Embryonic facial prominence (tissue), 1 donor: ENCODE measurements around the gene ANKRD17.
"Not testable (repeated sequence)": the region's sequence is repeated elsewhere in the genome, so short reads cannot be mapped to it uniquely, and the experiment has no call there.

Source experiments
- DNase-seq: peaks from one replicate; pipeline ENCODE4 v3.0.0-alpha.2; 2016; ENCODE audit errors: extremely low spot score

Gene ANKRD17

GRCh38 chr4:73258686-73259570 lies at the start of gene ANKRD17:
Gene ANKRD17, minus strand, starts transcription at chr4:73258798. Its CDS starts 130 bp downstream, at chr4:73258668.
- DNase-seq = peak; percentile 91

DNA sequence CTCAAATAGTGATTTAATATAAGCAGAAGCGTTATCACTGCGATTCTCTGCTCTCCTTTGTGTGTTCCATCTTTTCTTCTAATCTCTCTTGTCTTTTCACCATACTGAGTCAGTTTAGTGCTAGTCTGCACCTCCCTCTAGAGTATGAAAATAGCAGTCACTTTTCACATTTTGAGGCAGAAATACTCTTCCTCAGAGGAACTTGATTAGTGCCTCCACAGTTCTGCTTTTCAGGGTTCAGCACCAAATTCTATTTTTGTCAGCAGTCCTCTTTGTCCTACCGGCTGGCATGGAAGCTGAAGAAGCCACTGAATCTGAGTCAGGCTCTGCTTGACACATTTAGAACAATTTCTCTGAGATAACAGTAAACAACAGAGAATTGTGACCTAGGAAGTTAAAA lies 49.7 kb upstream of the ANKRD17 start:
- no peak for DNase-seq

DNA sequence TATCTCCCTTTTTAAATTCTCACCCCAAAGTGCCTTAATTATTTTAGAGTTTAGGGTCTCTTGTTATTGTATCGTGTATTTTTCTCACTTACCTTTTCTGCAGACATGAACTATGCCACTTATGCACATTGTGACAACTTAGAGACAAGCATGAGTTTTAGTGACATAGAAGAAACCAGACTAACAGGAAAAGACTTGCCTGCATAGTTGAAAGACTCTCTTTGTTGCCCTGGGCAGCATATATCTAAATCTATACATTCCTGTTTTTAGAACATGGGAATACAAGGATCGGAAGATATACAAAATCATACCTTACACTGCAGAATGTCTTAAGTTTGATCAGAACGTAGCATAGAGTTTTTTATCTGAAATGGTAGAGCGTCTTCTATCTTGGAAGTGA lies 45.1 kb upstream of the ANKRD17 start:
- DNase-seq = no peak

DNA sequence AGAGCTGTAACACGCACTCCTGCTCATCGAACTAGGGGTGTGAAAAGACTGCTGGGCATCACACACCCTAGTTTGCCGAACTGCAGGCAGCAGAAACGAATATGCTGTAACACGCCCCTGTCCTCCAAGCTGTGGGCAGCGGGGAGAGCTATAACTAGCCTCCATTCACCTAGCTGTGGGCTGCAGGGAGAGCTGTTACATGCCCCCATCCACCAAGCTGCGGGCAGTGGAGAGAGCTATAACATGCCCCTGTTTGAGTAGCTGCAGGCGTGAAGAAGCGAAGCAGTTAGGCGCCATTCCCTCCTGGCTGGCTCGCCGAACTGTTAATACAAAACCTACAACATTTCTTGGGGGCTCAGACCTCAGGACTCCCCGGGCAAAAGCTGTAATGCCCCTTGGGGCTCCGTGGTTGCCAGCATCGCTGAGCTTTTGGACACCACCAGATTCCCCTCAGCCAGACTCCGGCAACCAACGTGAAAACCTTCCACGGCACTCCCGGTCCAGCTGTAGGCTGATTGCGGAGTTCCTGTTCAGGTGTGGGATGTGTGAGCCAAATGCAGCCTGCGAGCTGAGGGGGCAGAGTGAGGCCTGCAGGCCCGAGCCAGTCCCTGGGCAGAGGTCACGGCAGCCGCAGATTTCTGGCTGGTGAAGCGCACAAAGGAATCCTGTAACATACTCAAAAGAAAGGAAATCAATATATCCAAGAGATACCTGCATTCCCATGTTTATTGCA lies 41.1 kb upstream of the ANKRD17 start:
- no peak for DNase-seq

- not testable (repeated sequence) for DNase-seq
Observed at GRCh38 chr4:73292661-73293060, 34.1 kb upstream of the ANKRD17 start.

- no peak for DNase-seq
Observed at GRCh38 chr4:73281982-73282381, 23.4 kb upstream of the ANKRD17 start.

- DNase-seq = no peak
Observed at GRCh38 chr4:73281396-73281795, 22.8 kb upstream of the ANKRD17 start.

- DNase-seq = no peak
Observed at GRCh38 chr4:73277201-73277600, 18.6 kb upstream of the ANKRD17 start.

GRCh38 chr4:73275318-73275654 lies 16.7 kb upstream of the ANKRD17 start:
- DNase-seq = no peak

- no peak for DNase-seq
Observed at GRCh38 chr4:73272816-73273215, 14.2 kb upstream of the ANKRD17 start.

DNA sequence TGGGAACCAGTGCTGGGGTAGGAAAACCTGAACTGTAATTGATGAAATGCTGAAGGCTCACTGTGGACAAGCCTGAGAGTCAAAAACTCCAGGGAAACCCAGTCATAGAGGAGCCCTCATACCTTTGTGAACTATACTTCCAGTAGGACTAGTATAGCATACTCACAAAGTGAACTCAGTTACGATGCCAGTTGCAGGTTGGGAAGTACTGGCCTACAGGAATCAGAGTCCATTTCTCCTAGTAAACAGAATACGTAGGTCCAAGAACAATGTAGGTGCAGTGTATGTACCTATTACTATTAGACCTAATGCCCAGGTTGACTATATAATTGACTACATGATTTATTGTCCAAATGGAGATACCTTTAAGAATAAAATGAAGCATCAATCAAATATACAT lies 8.5 kb upstream of the ANKRD17 start:
- DNase-seq = no peak

GRCh38 chr4:73259571-73260090 lies 1.0 kb upstream of the ANKRD17 start:
- DNase-seq = peak; percentile 30

DNA sequence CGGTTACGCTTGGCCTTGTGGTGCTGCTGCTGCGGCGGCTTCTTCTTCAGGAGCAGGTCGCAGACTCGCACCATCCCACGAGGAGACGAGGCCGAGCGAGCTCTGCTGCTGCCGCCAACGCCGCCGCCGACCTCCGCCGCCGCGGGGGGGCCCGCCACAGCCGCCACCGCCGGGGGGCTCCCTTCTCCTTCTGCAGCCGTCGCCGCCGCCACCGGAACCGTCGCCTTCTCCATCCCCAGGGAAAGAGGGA lies 237 bp downstream of the ANKRD17 start:
- no peak for DNase-seq

DNA sequence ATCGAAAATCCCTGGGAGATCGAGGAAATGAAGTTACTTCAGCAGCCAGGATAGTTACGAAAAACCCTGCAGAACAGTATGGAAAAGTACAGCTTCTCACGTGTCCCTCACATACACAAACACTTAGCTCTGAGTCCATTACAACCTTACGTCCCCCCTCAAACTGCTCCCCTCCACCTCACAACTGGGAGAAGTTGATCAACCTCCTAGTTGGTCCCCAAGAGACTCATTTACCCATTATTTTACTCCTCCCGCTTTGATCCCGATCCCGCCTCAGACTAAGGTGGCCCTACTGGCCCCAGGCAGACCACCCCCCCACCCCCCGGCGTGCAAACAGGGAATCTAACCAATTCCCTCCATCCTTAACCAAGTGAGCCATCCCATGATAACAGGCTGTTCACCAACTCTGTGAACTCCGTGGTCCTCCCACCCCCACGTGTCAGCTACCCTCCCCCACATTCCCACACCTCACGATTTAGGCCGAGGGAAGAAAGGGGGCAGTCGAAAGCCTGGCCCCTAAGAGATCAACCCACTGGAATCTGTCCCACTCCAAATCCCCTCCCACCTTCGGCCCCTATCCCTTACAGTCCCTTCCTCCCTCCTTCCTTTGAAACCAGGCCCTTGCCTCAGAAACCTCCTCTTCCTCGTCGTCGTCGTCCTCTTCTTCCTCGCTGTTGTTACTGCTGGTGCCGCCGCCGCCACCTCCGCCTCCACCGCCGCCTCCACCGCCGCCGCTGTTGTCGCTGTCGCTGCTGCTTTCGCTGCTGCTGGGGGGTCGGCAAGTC lies 755 bp downstream of the ANKRD17 start:
- peak; percentile 45 for DNase-seq

DNA sequence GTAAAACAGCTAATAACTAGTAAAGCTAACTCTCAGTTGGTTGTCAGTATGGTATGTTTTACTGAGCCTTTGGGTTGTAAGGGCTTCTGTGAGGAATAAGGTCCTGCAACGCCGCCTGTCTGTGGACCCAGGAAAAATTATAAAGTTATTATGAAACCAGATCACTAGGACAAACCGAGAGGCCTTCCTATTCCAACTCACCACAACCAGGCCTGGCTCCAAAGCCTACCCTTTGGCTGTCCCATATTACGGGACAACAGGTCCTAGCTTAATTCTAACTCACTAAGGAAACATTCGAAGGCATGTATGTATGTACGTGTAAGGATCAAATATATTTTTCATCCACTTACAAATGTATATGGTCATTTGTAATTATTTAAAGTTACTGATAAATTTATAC lies 1.4 kb downstream of the ANKRD17 start:
- peak; percentile 65 for DNase-seq

GRCh38 chr4:73255847-73256246 lies 2.8 kb downstream of the ANKRD17 start:
- DNase-seq = not testable (repeated sequence)

GRCh38 chr4:73252001-73252400 lies 6.6 kb downstream of the ANKRD17 start:
- DNase-seq = no peak

- DNase-seq = no peak
Observed at GRCh38 chr4:73251384-73251783, 7.2 kb downstream of the ANKRD17 start.

DNA sequence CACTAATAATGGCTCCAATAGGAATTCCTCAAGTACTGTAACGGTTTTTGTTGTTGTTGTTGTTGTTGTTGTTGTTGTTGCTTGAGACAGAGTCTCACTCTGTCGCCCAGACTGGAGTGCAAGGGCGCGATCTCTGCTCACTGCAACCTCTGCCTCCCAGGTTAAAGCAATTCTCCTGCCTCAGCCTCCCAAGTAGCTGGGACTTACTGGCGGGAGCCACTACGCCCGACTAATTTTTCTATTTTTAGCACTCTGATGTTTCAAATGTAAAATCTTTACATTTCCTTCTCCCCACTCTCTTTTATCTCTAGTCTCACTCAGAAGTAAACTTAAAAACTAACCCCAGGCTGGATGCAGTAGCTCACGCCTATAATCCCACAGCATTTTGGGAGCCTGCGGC lies 8.0 kb downstream of the ANKRD17 start:
- DNase-seq = no peak

DNA sequence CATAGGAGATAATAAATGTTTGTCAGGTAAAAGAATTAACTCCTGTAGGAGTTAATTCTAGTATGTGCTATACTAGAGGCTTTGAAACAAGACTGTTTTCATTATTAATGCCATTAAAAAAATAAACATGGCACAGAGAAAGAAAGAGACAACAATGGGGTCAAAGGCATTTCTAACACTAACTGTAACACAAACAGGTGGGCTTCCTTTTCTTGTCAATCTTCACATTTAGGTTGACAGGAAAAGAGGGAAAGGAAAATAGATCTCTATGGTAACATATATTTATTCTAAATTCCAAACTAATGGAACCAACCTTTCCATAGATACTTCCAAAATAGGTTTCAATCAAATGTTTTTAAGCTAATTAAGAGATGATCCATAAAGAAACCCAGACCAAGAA lies 9.8 kb downstream of the ANKRD17 start:
- no peak for DNase-seq

DNA sequence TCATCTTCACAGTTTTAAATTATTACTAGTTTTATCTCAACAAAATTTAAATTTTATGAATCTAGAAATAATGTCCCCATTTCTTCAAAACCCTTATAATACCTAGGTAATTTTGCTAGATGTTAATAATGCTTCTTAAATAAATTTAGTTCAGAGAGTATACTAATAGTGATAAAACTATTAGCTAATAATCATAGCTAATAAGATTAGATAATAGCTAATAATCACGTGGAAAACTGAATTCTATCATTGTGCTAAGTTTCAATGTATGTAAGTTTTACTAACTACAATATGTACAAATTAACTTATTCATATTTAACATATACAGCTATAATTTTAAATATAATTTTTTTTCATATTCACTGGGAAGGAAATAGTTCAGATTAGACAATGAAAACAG lies 10.2 kb downstream of the ANKRD17 start:
- DNase-seq = no peak

DNA sequence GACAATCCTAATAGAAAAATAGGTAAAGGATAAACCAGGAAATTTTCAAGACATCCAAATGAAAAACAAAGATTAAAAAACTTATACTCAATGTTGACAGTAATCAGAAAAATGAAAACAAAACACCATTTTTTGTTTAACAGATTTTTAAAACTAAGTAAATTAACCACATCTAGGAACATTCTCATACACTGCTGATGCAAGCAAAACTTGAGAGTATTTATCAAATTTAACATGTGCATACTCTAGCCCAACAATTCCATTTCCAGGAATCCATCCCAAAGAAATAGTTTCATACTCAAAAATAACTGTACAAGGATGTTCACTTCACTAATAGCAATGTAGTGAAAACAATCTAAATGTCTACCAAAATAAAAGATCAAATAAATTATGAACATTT lies 11.5 kb downstream of the ANKRD17 start:
- no peak for DNase-seq
